ENCODE results near the gene GPALPP1.
A peak's percentile ranks its signal among the peaks of the same experiment; 100 is the strongest.
"Not testable (repeated sequence)": the region's sequence is repeated elsewhere in the genome, so short reads cannot be mapped to it uniquely, and the experiment has no call there.

GPALPP1 gene

DNA sequence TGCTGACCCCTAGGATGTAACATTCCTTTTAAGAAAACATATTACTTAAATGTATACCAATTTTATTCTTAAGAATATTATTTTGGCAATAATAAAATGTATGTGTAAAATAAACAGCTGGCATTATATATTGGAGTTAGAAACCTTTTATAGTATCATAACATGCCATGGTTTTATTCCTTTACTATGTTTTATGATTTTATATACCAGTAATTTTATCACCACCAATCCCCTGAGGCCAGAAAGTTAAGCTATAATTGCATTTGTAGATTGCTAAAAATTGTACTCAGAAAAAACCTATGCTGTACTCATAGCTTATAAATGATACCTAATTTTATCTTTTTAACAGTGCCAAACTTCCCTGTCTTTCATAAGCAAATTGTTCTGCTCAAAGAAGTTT is 17.9 kb downstream of the GPALPP1 start:
- no peak for DNase-seq (ENCODE audit: low spot score)

- no peak for DNase-seq (ENCODE audit: low spot score)
Measured at GRCh38 chr13:45007823-45008222, 18.5 kb downstream of the GPALPP1 start.

DNA sequence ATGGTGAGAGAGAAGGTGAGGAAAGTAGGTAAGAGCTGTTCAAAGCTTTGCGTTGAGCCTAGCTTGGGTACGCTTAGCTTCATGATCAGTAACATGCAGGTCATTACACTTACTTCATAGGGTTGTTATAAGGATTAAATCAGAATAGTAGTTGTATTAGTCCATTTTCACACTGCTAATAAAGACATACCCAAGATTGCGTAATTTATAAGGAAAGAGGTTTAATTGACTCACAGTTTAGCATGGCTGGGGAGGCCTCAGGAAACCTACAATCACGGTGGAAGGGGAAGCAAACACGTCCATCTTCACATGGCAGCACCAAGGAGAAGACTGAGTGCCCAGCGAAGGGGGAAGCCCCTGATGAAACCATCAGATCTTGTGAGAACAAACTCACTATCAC is 21.9 kb downstream of the GPALPP1 start:
- no peak for DNase-seq (ENCODE audit: low spot score)

GRCh38 chr13:45015300-45015699 is 26.0 kb downstream of the GPALPP1 start:
- DNase-seq (ENCODE audit: low spot score): no peak

GRCh38 chr13:45016792-45017425 is 27.6 kb downstream of the GPALPP1 start:
- no peak for DNase-seq (ENCODE audit: low spot score)

GRCh38 chr13:45019981-45020380 is 30.6 kb downstream of the GPALPP1 start:
- not testable (repeated sequence) for DNase-seq (ENCODE audit: low spot score)

- DNase-seq (ENCODE audit: low spot score): no peak
Measured at GRCh38 chr13:45021250-45021649, 31.9 kb downstream of the GPALPP1 start.

DNA sequence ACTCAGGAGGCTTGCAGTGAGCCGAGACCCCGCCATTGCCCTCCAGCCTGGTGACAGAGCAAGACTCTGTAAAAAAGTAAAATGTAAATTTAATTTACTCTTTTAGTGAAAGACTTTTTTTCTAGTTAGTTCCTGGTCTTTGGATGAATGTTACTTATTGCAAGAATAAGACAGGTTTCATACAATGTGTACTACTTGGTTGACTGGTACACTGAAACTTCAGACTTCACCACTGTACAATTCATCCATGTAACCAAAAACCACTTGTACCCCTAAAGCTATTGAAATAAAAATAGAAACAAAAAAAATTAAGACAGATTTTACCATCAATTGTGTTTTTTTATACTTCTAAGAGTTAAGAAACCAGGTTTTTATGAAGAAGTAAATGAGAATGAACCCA is 35.5 kb downstream of the GPALPP1 start:
- DNase-seq (ENCODE audit: low spot score): no peak

DNA sequence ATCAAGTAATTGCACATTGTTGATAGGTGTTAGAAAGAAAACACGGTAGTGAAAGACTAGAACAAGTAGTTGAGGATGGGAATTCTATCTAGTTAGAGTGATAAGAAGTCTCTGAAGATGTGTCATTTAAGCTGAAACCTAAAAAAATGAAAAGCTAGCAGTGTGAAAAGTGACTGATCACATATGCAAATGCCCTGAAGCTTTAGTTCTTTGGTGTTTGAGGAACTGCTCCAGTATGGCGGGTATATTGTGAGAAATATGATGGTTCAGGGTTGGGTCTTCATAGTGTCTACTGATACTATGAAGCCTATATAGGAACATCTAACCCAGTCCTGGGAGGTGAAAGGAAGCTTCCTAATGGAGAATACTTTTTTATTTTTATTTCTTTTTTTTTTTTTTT is 45.0 kb downstream of the GPALPP1 start:
- DNase-seq (ENCODE audit: low spot score): no peak

- no peak for DNase-seq (ENCODE audit: low spot score)
Measured at GRCh38 chr13:45036206-45036605, 46.9 kb downstream of the GPALPP1 start.

DNA sequence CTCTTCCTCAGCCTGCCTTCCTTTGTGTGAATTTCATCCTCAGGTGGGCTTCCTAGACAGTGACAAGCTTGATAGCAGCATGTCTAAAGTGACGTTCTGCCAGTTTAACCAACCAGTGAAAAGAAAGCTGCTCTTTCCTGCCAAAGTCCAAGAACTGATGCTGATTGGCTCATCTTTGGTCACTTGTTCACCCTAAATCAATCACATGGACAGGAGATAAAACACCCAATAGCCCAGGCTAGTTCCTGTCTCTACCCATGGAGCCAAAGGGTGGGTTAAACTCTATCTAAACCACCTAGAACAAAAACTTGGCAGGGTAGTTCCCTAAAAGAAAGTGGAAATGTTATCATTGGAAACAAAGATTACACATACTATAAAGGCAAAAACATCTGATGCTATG is 50.8 kb downstream of the GPALPP1 start:
- no peak for DNase-seq (ENCODE audit: low spot score)

DNA sequence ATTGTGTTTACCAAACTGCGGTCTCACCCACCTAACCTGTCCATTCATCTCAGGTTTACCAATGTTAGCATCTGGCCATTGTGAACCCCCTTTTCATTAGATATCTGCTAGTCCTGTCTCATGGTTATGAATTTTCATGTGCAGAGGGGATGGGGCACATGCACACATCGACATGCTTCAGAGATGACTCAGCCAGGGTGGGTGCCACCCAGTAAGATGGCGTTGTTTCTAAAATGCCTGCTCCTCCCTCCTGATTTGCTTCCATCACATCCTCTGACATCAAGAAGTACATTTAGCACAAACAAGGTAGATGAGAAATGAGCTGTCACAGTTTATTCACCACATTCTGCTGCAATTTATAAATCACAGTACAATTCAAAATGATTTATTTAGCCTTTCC is 51.3 kb downstream of the GPALPP1 start:
- DNase-seq (ENCODE audit: low spot score): no peak

DNA sequence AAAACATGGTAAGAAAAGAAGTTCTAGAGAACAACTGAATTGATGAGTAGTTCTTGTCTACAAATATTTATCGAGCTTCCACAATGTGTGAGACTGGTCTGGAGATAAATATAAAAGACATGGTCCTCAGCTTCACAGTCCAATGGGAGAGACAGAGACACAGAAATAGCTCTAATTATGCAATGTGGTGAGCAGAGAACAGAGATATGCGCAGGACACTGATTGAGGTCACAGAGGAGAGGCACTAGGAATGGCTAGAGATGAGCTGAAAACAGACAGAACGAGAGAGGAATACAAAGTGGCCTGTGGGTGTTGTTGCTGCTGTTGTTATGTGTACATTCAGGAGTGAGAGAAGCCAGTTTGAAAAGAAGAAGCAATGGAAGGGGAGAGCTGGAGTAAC is 53.2 kb downstream of the GPALPP1 start:
- DNase-seq (ENCODE audit: low spot score): no peak

GRCh38 chr13:45046445-45046844 is 57.1 kb downstream of the GPALPP1 start:
- no peak for DNase-seq (ENCODE audit: low spot score)

GRCh38 chr13:45047394-45048310 is 58.3 kb downstream of the GPALPP1 start:
- DNase-seq (ENCODE audit: low spot score): peak; percentile 92

- no peak for DNase-seq (ENCODE audit: low spot score)
Measured at GRCh38 chr13:45048890-45049407, 59.6 kb downstream of the GPALPP1 start.

DNA sequence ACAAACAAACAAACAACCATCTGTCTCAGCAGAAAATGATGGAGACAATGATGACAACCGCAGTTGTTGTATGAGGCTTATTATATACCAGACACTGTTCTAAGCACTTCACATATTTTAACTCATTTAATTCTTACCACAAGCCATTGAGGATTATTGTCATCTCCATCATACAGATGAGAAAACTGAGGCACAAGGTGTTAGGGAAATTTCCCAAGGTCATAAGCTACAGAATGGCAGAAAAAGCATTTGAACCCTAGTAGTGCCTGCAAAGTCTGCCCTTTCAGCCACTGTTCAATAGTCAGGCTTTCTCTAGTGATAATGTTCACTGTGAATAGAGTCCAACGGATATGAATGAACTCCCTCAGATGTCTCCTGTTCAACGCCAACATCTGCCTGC is 60.1 kb downstream of the GPALPP1 start:
- no peak for DNase-seq (ENCODE audit: low spot score)

DNA sequence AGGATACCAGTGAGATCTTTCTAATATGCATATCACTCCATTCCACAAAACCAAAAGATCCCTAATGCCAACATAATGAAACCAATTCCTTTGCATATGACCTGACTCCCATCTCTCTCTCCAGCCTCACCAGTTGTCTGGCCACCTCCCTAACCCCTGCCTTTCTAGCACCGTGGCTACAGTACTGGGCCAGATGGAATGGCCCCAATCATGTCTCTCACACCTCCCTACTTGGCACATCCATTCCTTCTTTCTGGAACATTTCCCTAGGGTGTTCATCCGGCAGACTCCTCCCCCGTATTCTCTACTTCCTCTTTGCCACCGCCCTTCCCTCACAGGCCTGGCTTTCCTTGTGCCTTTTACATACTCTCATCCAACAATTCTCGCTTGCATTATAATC is 62.0 kb downstream of the GPALPP1 start:
- DNase-seq (ENCODE audit: low spot score): no peak

GRCh38 chr13:45055198-45055901 is 66.0 kb downstream of the GPALPP1 start:
- DNase-seq (ENCODE audit: low spot score): peak; percentile 50

DNA sequence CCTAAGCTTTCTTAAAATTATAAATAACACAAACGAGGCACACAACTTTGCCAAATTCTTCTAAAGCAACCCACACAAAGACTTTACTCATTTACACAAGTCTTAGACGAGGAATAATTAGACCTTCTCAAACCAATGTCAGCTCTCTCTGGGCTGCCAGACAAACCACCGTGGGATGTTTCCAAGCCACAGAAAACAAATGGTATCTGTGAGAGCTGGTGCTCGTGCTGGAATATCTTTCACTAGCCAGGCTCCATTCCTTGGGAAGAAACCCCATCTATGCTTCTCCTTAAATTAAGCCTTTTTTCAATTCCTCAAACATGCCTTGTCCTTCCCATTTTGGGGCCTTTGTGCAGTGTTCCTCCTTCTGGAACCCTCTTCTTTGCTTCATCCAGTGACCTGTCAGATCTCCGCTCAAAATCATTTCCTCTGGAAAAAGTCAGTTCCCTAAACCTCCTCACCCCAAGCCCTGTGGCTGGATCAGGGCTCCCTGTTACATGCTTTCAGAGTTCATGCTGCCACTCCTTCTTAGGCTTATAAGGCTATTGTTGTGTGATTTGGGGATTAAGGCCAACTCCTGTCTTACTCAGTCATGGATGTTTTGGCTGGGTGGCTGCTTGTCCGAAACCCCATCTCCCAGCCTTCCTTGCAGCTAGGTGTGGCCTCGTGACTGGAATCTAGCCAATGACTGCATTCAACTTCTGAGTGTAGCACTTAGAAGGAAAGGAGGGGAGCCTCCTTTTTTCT is 66.7 kb downstream of the GPALPP1 start:
- DNase-seq (ENCODE audit: low spot score): peak; percentile 49

GRCh38 chr13:45060062-45060461 is 70.7 kb downstream of the GPALPP1 start:
- DNase-seq (ENCODE audit: low spot score): no peak
